ENCODE results near the gene COLEC11.

The COLEC11 gene

DNA sequence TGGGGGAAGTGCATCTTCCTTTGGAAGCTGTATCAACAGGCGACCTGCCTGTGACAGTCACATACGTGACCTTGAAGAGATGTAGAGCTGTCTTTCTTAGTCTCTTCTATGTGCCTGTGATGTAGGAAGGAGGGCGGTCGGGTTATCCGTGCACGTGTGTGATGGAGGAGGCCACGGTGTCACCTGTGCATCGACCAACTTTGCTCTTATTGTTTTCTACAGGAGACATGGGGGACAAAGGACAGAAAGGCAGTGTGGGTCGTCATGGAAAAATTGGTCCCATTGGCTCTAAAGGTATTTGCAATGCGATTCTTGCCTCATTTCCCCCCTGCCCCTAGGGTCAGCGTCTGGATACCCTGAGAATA is 42.4 kb downstream of the COLEC11 start:
- Histone ChIP-seq H3K27ac (no peak overlapping the region), H3K4me3 (no peak overlapping the region)
- peak; percentile 40 for DNase-seq (ENCODE audit: low spot score)
- TF ChIP-seq, protein P1, sequence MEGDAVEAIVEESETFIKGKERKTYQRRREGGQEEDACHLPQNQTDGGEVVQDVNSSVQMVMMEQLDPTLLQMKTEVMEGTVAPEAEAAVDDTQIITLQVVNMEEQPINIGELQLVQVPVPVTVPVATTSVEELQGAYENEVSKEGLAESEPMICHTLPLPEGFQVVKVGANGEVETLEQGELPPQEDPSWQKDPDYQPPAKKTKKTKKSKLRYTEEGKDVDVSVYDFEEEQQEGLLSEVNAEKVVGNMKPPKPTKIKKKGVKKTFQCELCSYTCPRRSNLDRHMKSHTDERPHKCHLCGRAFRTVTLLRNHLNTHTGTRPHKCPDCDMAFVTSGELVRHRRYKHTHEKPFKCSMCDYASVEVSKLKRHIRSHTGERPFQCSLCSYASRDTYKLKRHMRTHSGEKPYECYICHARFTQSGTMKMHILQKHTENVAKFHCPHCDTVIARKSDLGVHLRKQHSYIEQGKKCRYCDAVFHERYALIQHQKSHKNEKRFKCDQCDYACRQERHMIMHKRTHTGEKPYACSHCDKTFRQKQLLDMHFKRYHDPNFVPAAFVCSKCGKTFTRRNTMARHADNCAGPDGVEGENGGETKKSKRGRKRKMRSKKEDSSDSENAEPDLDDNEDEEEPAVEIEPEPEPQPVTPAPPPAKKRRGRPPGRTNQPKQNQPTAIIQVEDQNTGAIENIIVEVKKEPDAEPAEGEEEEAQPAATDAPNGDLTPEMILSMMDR (IDR thresholded peaks at IDR 0.05): no peak

DNA sequence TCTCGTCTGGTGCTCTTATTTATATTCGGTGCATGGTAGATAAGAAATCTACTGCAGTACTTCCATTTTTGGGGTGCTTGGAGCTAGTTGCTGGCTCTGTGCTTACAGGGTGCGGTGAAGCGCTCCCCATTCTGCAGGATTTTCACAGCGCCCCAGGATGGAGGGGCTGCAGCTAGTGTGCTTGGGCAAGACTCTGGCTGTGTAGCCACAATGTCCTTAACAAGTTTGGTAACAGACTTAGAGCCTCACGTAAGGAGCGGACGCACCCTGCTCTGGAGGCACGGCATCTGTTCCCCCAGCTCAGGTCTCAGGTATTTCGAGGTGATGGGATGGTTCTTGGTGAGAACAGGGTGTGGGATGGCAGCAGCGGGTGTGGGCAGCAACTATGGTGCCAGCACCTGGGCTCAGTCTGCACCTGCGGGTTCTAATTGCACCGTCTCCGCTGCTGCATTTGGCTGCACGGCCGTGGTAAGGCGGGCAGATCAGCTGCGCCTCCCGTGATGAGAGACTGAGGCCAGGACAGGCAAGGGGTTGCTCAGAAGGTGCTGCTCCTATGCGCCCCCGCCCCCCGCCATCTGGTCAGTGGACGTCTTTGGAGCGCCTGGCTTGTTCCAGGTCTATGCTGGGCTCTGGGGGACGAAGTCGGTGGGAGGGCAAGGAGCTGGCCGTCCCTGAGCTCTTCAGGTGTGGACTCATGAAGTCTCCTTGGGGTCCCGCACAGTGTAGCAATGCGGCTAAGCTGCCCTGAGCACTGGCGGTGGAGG is 43.0 kb downstream of the COLEC11 start:
- DNase-seq (ENCODE audit: low spot score): peak; percentile 63
- Histone ChIP-seq H3K27ac (no peak overlapping the region), H3K4me3 (no peak overlapping the region)
- TF ChIP-seq, protein P1 (IDR thresholded peaks at IDR 0.05): no peak

DNA sequence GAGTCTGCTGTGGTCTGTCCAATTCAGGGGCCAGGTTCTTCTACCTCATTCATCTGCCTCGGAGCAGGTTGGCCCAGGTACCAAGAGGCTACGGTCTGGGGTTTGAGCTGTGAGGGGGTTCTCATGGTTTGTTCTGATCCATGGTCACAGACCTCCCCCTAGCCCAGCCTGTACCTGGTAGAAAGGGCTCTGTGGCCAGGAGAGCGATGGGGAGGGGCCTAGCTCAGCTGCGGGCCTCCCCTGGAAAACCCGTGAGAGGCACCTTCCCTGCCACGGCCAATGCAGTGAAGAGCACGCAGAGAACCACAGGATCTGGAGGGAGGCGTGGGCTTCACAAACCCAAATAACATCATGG is 43.5 kb downstream of the COLEC11 start:
- Histone ChIP-seq H3K4me3 (no peak overlapping the region), H3K27ac (no peak overlapping the region)
- DNase-seq (ENCODE audit: low spot score): no peak
- TF ChIP-seq, protein P1 (IDR thresholded peaks at IDR 0.05): no peak

DNA sequence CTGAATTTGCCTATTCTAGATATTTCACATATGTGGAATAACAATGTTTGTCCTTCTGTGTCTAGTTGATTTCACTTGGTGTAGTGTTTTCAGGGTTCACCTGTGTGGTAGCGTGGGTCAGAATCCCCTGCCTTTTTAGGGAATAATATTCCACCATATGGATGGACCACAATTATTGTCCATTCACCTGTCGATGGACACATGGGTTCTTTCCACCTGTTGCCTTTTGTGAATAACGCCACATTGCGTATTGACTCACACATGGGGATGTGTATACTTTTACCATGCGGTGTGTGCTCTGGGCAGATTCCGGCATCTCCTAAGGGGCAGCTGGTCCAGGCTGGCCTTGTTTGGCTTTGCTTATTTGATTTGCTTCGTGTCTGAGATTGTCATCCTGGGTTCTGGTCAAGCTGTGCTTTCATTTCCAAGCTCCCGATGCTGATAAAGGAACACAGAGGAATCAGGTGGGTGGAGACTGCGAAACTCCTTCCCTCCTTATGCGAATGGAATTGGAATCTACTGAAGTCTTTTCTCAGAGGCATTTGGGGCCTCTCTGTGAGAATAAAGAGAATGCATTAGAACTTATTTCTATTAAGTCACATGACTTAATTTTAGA is 44.2 kb downstream of the COLEC11 start:
- TF ChIP-seq, protein P1 (IDR thresholded peaks at IDR 0.05): no peak
- peak; percentile 47 for DNase-seq (ENCODE audit: low spot score)

DNA sequence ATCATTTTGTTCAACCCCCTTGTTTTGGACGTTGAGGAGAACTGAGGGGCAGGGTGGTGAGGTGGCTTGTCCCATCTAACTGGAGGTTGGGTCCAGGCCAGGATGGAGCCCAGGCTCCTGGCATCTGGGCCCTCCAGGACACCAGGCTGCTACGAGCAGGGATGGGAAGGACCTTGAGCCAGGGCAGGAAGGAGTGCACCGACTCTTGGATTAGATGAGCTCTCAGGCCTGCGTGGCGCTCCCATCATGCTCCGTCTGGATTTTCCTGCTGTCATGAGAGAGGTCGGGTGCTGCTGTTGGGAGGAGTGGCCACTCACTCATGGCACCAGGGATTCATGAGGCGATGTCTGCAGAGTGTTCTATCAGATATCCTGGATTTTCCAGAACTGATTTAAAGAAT is 44.7 kb downstream of the COLEC11 start:
- Histone ChIP-seq H3K27ac (no peak overlapping the region), H3K4me3 (no peak overlapping the region)
- peak; percentile 47 for DNase-seq (ENCODE audit: low spot score)
- TF ChIP-seq, protein P1 (IDR thresholded peaks at IDR 0.05): no peak

More for the DNA sequence above, 44.2 kb downstream of the COLEC11 start:
- Histone ChIP-seq H3K27ac (no peak overlapping the region), H3K4me3 (no peak overlapping the region)

DNA sequence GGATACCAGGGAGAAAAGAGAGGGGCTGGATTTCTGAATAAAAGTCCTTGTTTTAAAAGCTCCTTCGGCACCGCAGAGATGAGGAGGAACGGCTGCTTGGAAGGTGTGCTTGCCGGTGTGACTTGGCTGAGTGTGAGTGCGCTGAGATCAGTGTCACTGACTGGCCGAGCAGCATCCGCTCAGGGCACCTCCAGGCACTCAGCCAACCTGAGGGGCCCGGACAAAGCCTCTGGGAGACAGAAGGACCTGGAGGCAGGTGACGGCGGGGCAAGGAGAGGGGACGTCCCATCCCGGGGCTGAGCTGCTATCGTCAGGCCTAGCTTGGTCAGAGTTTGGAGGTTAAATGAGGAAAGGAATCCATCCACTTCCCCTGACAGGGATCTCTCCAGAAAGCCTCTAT is 46.3 kb downstream of the COLEC11 start:
- peak; percentile 50 for DNase-seq (ENCODE audit: low spot score)
- no peak overlapping the region for H3K4me3 ChIP-seq
- no peak overlapping the region for H3K27ac ChIP-seq
- TF ChIP-seq, protein P1 (IDR thresholded peaks at IDR 0.05): no peak
